ENCODE results near the gene PTPRE.

GRCh38 chr10:127889605-127890195 lies 17.2 kb upstream of the PTPRE start:
- TF ChIP-seq CTCF (IDR thresholded peaks at IDR 0.05) (no peak), RAD21 (IDR thresholded peaks at IDR 0.05; ENCODE audit: low read length) (no peak)
